ENCODE data around the gene DENND2C. TPM values are rescaled to one million over a fixed set of nuclear protein-coding genes. Genes with fewer than 3 reads are reported as not detected.

The DENND2C gene
- polyA plus RNA-seq: 1 to 10 TPM; 1.1 to 1.3 (median 1.2) TPM

DNA sequence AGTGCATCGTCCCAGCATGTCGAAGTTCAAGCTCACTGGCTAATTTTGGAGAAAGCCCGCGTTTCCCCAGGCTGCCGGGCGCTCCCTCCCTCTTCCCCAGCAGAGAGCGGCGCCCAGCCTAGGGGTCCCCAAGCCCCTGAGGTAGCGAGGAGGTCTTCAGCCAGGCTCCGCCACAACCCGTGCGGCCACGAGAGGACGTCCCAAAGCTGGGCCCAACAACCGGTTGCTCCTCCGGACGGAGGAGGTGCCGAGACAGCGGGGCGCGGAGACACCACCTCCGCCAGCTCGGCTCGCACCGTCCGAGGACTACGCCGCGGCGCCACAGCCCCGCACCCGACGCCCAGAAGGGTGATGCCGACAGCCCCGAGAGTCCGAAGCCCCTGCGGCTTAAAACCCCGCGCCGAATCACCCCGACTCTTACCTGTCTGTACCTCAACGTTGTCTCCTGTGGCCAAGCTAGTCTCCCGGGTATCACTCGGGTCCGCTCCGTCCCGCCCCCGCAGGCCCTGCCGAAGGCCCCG, at the start of gene DENND2C:
DENND2C (minus strand) TSS at position 488 of the 521 bp plus-strand sequence. CDS start 44,065 bp downstream, outside the sequence.
- no peak within 1 kb of the TSS for H3K27ac ChIP-seq (ENCODE audit: low read depth, low read length)
- WGBS, 3 donors: 0 to 1% (median 0%) methylated on average over 50 of the region's 50 CpGs

DNA sequence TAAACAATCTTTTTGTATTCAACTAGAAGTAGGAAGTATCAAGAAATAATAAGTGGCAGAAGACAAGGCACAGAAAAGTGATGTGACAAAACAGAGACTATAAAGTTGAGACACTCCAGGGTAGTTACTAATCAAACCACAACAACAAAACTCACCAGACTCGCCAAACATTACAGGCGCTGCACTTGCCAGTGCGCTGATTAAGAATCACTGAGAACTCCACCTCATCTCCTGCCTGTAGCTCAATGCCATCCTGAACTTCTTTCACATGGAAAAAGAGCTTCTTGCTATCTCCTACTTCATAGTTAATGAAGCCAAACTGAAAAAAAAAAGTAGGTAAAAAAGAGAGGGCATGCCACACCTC, 49.6 kb upstream of the DENND2C start:
- 78 to 86% (median 86%) methylated on average over 3 of the region's 3 CpGs for WGBS, 3 donors
- H3K27ac ChIP-seq (ENCODE audit: low read depth, low read length): no peak overlapping the region

DNA sequence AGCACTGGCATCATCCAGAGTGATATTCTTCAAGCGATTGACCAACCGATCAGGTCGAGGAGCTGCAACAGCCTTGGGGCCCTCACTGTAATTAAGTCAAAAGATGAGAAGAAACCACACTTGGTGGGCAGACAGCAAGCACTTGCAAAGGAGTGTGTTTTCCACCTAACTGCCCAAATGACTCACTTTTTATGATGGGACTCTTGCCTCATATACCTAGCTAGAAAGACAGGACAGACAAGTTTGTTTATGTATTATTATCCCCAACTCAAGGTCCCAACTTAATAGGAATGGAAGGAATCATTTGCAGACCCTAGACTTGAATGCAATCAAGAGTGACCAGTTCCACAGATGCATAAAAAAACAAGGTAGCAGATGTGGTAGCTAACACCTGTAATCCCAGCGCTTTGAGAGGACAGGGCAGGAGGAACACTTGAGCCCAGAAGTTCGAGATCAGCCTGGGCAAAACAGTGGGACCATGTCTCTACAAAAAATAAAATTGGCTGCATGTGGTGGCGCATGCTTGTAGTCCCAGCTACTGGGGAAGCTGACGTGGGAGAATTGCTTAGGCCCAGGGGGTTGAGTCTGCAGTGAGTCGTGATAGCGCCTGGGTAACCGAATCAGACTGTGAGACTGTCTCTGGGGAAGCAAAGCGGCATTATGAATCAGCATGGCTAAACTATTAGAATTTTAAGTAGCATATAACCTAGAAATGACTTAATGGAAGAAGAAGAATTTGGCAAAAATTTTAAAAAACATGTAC, 49.0 kb upstream of the DENND2C start:
- 91 to 94% (median 91%) methylated on average over 11 of the region's 11 CpGs for whole genome bisulfite sequencing, 3 donors
- no peak overlapping the region for H3K27ac ChIP-seq (ENCODE audit: low read depth, low read length)

- WGBS, 3 donors: 0 to 1% (median 0%) methylated on average over 38 of the region's 38 CpGs
- no peak within 1 kb of the TSS for H3K27ac ChIP-seq (ENCODE audit: low read depth, low read length)
Observed at GRCh38 chr1:114716304-114717170, 46.7 kb upstream of the DENND2C start, which contains the start of gene NRAS. Gene NRAS (minus strand): TSS chr1:114716771. CDS start chr1:114716160, 611 bp downstream.

GRCh38 chr1:114715952-114716303, 46.1 kb upstream of the DENND2C start:
- 32 to 42% (median 38%) methylated on average over 4 of the region's 4 CpGs for WGBS, 3 donors
- H3K27ac ChIP-seq (ENCODE audit: low read depth, low read length): no peak overlapping the region

DNA sequence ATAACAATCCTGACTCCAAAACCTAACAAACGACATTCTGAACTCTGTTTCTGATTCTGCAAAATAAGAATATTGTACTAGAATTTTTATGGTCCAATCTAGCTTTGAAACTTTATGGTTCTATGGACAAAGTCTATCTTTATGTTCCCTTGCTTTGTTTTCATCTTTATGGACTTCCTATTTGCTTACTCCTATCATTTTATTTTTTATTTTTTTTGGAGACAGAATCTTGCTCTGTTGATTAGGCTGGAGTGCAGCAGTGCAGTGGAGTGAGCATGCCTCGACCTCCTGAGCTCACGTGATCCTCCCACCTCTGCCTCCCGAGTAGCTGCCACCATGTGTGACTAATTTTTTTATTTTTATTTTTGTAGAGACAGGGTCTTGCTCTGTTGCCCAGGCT, 43.1 kb upstream of the DENND2C start:
- H3K27ac ChIP-seq (ENCODE audit: low read depth, low read length): no peak overlapping the region
- WGBS, 3 donors: 81 to 85% (median 82%) methylated on average over 4 of the region's 4 CpGs

GRCh38 chr1:114710360-114710759, 40.5 kb upstream of the DENND2C start:
- H3K27ac ChIP-seq (ENCODE audit: low read depth, low read length): no peak overlapping the region
- WGBS, 3 donors: 95 to 98% (median 96%) methylated on average over 3 of the region's 3 CpGs

DNA sequence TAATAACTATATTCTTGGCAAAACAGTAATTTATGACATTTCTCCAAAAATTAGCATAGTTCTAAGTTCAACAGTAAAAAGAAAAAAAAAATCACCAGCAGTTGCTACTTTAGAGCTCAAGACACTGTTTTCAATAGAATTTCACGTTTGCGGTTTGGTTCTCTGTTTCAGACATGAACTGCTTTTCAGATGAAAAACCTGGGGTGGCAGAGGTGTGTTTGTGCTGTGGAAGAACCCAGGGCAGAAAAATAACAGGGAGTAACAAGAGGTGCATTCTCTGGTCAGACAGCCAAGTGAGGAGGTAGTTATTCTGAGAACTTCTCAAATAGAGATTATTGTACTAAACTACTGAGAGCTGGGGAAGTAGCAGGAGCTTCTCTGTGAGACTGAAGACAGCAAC, 37.8 kb upstream of the DENND2C start:
- 82 to 91% (median 91%) methylated on average over 2 of the region's 2 CpGs for WGBS, 3 donors
- H3K27ac ChIP-seq (ENCODE audit: low read depth, low read length): no peak overlapping the region

- no peak overlapping the region for H3K27ac ChIP-seq (ENCODE audit: low read depth, low read length)
- 77 to 97% (median 89%) methylated on average over 1 of the region's 1 CpG for WGBS, 3 donors
Observed at GRCh38 chr1:114703242-114703641, 33.4 kb upstream of the DENND2C start.

- no peak overlapping the region for H3K27ac ChIP-seq (ENCODE audit: low read depth, low read length)
- 91 to 94% (median 93%) methylated on average over 5 of the region's 5 CpGs for WGBS, 3 donors
Observed at GRCh38 chr1:114702737-114703136, 32.9 kb upstream of the DENND2C start.

- 63 to 83% (median 73%) methylated on average over 2 of the region's 2 CpGs for WGBS, 3 donors
- H3K27ac ChIP-seq (ENCODE audit: low read depth, low read length): no peak overlapping the region
Observed at GRCh38 chr1:114701931-114702330, 32.1 kb upstream of the DENND2C start.

DNA sequence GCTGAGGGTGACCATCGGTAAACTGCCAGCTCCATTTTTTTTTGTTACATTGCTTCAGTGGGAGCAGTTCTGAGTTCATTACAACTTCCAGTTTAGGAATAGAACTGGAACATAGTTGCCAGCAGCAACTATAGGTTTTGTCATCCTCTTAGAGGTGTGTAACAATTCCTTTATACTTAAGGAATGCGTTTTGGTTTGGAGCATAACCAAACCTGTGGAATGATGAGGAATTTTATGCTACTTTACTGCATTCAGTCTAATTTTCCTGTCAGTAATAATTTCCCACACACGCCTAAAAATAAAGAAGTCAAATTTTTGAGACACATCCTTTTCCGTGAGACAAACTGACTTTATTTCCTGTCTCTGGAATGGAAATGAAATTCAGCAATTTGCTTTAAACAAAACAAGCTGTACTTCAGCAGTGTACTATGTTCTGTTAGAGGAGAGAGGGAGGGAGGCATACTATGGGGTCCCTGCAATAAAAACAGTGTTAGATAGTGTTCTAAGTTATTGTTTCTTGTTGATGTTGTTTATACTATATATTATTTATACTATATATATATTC, 30.3 kb upstream of the DENND2C start:
- H3K27ac ChIP-seq (ENCODE audit: low read depth, low read length): no peak overlapping the region
- 37 to 56% (median 44%) methylated on average over 4 of the region's 4 CpGs for WGBS, 3 donors

DNA sequence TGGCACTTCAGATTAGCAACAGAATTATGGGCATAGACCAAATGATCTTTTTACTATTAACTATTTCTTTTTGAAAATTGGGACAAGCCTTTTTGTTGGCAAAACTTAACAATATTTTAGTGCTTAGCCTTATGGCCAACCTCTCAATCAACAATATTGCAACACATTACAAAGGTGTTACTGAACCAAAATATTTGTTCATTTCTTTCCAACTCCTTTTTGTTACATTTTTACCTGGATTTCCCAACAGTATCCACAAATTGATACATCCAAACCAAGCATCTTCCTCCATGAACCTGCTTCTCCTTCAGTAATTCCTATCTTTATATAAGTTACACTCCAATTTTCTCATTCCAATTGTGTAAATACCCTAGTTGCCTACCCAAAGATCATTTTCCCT, 27.0 kb upstream of the DENND2C start:
- no peak overlapping the region for H3K27ac ChIP-seq (ENCODE audit: low read depth, low read length)

DNA sequence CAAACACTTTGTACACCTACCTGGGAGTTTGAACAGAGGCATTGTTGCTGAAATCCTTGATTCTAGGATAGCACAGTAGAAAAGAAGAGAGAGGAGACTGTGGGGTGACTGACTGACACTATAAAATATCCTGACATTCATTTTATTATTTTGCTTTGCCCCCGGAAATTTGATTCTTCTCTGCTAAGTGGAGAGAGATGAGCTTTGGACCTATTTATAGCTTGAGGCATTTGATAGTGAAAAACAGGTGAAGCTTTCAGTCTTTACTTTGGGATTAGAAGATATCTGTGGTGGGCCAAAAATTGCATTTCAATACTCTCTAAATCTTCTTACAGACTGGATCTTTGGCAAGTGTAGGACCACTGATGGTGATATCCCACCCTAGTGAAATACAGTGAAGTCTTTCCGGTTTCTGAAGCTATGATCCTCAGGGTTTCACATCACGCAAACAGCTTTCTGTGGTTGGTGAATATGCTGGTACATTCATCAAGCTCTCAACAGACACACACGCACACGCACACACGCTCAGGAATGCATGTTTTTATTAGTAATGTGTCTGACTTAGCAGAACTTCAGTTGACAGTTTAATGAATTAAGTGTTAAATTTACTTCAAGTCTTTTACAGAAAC, 25.7 kb upstream of the DENND2C start, which contains the start of gene AMPD1:
AMPD1 (minus strand) TSS at position 117 of the 629 bp plus-strand sequence; CDS start at position 42, 75 bp downstream.
- H3K27ac ChIP-seq (ENCODE audit: low read depth, low read length): no peak within 1 kb of the TSS
- WGBS, 3 donors: 56 to 71% (median 64%) methylated on average over 6 of the region's 6 CpGs

GRCh38 chr1:114694540-114695310, 24.9 kb upstream of the DENND2C start:
- WGBS, 3 donors: 80 to 87% (median 87%) methylated on average over 9 of the region's 9 CpGs
- H3K27ac ChIP-seq (ENCODE audit: low read depth, low read length): no peak overlapping the region

GRCh38 chr1:114692947-114693346, 23.1 kb upstream of the DENND2C start:
- 84 to 94% (median 93%) methylated on average over 3 of the region's 3 CpGs for whole genome bisulfite sequencing, 3 donors
- H3K27ac ChIP-seq (ENCODE audit: low read depth, low read length): no peak overlapping the region

DNA sequence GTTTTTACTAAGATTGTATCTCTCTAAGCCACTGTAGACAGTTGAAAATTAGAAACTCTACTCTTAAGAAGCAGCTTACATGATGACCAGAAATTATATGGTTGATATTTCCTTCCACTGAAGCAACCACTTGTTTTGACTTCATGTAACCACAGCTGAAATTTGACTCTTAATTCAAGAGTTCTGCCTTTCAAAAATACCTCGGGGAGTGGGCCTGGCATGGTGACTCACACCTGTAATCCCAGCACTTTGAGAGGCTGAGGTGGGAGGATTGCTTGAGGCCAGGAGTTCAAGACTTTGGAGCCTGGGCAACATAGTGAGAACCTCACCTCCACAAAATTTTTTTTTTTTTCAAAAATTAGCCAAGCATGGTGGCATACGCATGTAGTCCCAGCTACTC, 21.2 kb upstream of the DENND2C start:
- WGBS, 3 donors: 76 to 93% (median 76%) methylated on average over 2 of the region's 2 CpGs
- no peak overlapping the region for H3K27ac ChIP-seq (ENCODE audit: low read depth, low read length)

- 73 to 76% (median 75%) methylated on average over 1 of the region's 1 CpG for WGBS, 3 donors
- H3K27ac ChIP-seq (ENCODE audit: low read depth, low read length): no peak overlapping the region
Observed at GRCh38 chr1:114690148-114690547, 20.3 kb upstream of the DENND2C start.

Measured in adipose tissue (tissue), 3 donors.